Measurements from ENCODE around the gene SLC25A21.

The SLC25A21 gene

GRCh38 chr14:36663404-36664321 lies 508.7 kb downstream of the SLC25A21 start:
- no peak for DNase-seq (ENCODE audit: low read depth in 2 of 2)

GRCh38 chr14:36662543-36663403 lies 509.6 kb downstream of the SLC25A21 start:
- DNase-seq (ENCODE audit: low read depth in 2 of 2) = no peak

GRCh38 chr14:36662258-36662542 lies 510.2 kb downstream of the SLC25A21 start:
- no peak for DNase-seq (ENCODE audit: low read depth in 2 of 2)

- DNase-seq (ENCODE audit: low read depth in 2 of 2) = no peak
These were observed 510.7 kb downstream of the SLC25A21 start, which contains the start of gene PAX9 for GRCh38 chr14:36661506-36662257. TSS of gene PAX9 (plus strand) at chr14:36661860. CDS start at chr14:36662090, 230 bp downstream.

- no peak for DNase-seq (ENCODE audit: low read depth in 2 of 2)
These were observed 511.5 kb downstream of the SLC25A21 start for GRCh38 chr14:36660736-36661505.

GRCh38 chr14:36659822-36660735 lies 512.3 kb downstream of the SLC25A21 start:
- no peak for DNase-seq (ENCODE audit: low read depth in 2 of 2)

GRCh38 chr14:36659010-36659821 lies 513.2 kb downstream of the SLC25A21 start:
- DNase-seq (ENCODE audit: low read depth in 2 of 2) = no peak

- no peak for DNase-seq (ENCODE audit: low read depth in 2 of 2)
These were observed 514.0 kb downstream of the SLC25A21 start for GRCh38 chr14:36658123-36659009.

- no peak for DNase-seq (ENCODE audit: low read depth in 2 of 2)
These were observed 514.8 kb downstream of the SLC25A21 start for GRCh38 chr14:36657399-36658122.

- no peak for DNase-seq (ENCODE audit: low read depth in 2 of 2)
These were observed 515.6 kb downstream of the SLC25A21 start for GRCh38 chr14:36656687-36657398.

GRCh38 chr14:36655963-36656686 lies 516.3 kb downstream of the SLC25A21 start:
- no peak for DNase-seq (ENCODE audit: low read depth in 2 of 2)

GRCh38 chr14:36655571-36655962 lies 516.8 kb downstream of the SLC25A21 start:
- no peak for DNase-seq (ENCODE audit: low read depth in 2 of 2)

- no peak for DNase-seq (ENCODE audit: low read depth in 2 of 2)
These were observed 517.5 kb downstream of the SLC25A21 start for GRCh38 chr14:36654794-36655381.

GRCh38 chr14:36653962-36654793 lies 518.2 kb downstream of the SLC25A21 start:
- DNase-seq (ENCODE audit: low read depth in 2 of 2) = no peak

GRCh38 chr14:36653413-36653812 lies 519.0 kb downstream of the SLC25A21 start:
- DNase-seq (ENCODE audit: low read depth in 2 of 2) = no peak

Measured in stimulated activated CD8-positive, alpha-beta memory T cell treated with anti-CD3 and anti-CD28 coated beads, Interleukin-7, amount 100 ng/mL, for 4 hours (primary cell).